Muscle of leg (tissue), 11 donors: ENCODE results near the gene SERPINA3. TPM values are rescaled to one million over a fixed set of nuclear protein-coding genes. Genes with fewer than 3 reads are reported as not detected.
"Not testable (repeated sequence)": the region's sequence is repeated elsewhere in the genome, so short reads cannot be mapped to it uniquely, and the experiment has no call there.

Experiments used
- DNase-seq: peaks from one replicate; pipeline ENCODE4 v3.0.0; 2013
- H3K27ac ChIP-seq: one replicate; pipeline ENCODE4 v1.5.1; 2013; ENCODE audit warnings: mild to moderate bottlenecking, low read length, control low read depth
- H3K27me3 ChIP-seq: one replicate; pipeline ENCODE4 v1.6.1; 2013; ENCODE audit warnings: low read length; ENCODE audit not compliant: control insufficient read depth, insufficient read depth
- H3K36me3 ChIP-seq: one replicate; pipeline ENCODE4 v1.6.1; 2013; ENCODE audit warnings: low read length; ENCODE audit not compliant: control insufficient read depth, insufficient read depth
- H3K4me1 ChIP-seq: one replicate; pipeline ENCODE4 v1.6.1; 2013; ENCODE audit warnings: low read length; ENCODE audit not compliant: control insufficient read depth, insufficient read depth
- H3K4me3 ChIP-seq: one replicate; pipeline ENCODE4 v1.5.1; 2013; ENCODE audit warnings: low read length, control low read depth
- H3K9me3 ChIP-seq: replicated peaks from 2 replicates; pipeline ENCODE4 v1.6.1; 2013; ENCODE audit warnings: low read depth, low read length; ENCODE audit not compliant: control insufficient read depth
- WGBS: methylation state at CpG from one replicate; pipeline ENCODE4 v1.1.5; 2013; ENCODE audit warnings: missing lambda C conversion rate; ENCODE audit not compliant: insufficient coverage; 5-methylcytosine and 5-hydroxymethylcytosine counted together
- polyA plus RNA-seq, 8 donors: library from polyadenylated mRNA; unstranded; fragments of 120-200 nt; gene quantifications; one replicate each; pipeline versions ENCODE4 v1.2.1 to v1.2.3, GENCODE V29; 2013; ENCODE audit warnings: inconsistent platforms in 1 of 8, low replicate concordance in 1 of 8; ENCODE audit not compliant: insufficient read length in 8 of 8, insufficient read depth in 1 of 8
- total RNA-seq: library from RNA; stranded (reverse); fragments of 120-200 nt; gene quantifications from one replicate; pipeline ENCODE4 v1.2.4, GENCODE V29; 2013

SERPINA3 gene
- total and polyA plus RNA-seq, 9 donors = 0.09 to 0.32 (median 0.18) TPM; not detected in 4

DNA sequence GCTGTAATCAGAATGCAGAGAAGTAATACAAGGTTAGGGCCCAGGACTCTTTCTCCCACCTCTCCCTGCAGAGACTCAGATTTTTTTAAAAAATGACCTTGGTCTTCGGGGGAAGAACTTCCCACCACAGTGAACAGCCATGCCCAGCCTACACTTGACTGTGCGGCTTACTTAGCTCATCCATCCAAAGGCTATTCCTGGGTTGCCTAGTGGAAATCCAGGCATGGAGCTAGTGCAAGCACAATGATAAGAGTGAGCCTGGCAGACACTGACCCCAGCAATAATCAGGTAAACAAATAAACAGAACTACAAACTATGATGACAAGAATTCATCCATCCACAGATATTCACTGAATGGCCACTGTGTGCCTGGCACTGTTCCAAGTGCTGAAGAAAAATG, 16.3 kb upstream of the SERPINA3 start:
- Histone ChIP-seq H3K27ac (no peak overlapping the region), H3K36me3 (no peaks in the 10 kb centered on the region), H3K4me1 (peaks cover 11% of the 10 kb centered on the region), H3K9me3 (no peaks in the 10 kb centered on the region), H3K27me3 (no peaks in the 10 kb centered on the region), H3K4me3 (no peak overlapping the region)
- 69% methylated on average over 2 of the region's 2 CpGs for WGBS
- no peak for DNase-seq

DNA sequence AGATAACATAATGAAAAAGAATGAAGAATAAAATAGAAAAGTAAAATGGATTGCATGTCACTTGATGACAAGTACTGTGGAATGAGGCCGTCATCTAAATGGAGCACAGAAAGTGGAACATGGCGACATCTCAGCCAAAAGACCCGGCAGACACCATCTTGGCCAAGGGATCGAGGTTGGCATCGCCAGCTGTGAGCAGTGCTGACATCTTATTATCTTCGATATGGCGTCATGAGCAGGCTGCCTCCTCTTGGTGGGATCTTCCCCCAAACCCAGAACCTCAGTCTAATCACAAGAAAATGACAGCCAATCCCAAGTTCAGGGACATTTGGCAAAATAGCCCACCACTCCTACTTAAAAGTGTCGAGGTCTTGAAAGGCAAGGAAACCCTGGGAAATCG, 15.8 kb upstream of the SERPINA3 start:
- peaks cover 11% of the 10 kb centered on the region for H3K4me1 ChIP-seq
- 90% methylated on average over 7 of the region's 9 CpGs for WGBS
- no peaks in the 10 kb centered on the region for H3K27me3 ChIP-seq
- no peaks in the 10 kb centered on the region for H3K36me3 ChIP-seq
- no peaks in the 10 kb centered on the region for H3K9me3 ChIP-seq
- no peak overlapping the region for H3K27ac ChIP-seq
- H3K4me3 ChIP-seq = no peak overlapping the region
- no peak for DNase-seq

DNA sequence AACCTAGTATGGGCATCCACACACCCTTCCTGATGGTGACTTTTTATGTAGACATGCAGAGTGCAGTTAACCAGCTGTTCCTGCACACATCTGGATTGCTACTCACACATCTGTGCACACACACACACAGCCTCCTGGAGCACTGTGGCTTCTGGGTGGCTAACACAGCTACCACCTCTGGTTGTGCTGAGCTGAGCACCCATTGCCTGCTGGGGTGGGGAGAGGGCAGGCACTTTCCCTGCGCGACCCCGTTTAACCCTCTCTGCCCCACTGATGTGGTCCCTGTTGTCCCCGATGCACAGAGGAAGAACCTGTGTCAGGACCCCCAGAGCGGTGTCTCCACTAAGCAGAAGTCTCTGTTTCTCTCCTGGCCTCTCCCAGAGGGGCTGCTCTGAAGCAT, 14.4 kb upstream of the SERPINA3 start:
- no peak overlapping the region for H3K27ac ChIP-seq
- H3K4me1 ChIP-seq = peaks cover 11% of the 10 kb centered on the region
- DNase-seq = no peak
- no peaks in the 10 kb centered on the region for H3K9me3 ChIP-seq
- H3K4me3 ChIP-seq = no peak overlapping the region
- H3K27me3 ChIP-seq = no peaks in the 10 kb centered on the region
- WGBS = 73% methylated on average over 3 of the region's 5 CpGs
- no peaks in the 10 kb centered on the region for H3K36me3 ChIP-seq

DNA sequence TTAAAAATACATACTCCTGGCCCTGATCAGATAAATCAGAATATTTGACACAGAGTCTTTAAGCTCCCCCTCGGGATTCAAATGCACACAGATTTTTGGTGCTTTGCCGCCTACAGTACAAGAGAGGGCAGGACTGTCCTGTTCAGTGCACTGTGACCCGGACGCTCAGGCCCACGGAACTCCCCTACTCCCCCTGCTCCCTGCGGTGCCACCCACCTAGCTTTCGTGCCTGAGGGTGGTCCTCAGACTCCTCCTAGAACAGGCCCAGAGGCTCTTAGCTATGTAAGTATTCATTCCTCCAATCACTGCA, 13.7 kb upstream of the SERPINA3 start:
- Histone ChIP-seq H3K27me3 (no peaks in the 10 kb centered on the region), H3K9me3 (no peaks in the 10 kb centered on the region), H3K27ac (no peak overlapping the region), H3K36me3 (no peaks in the 10 kb centered on the region), H3K4me3 (no peak overlapping the region), H3K4me1 (peaks cover 11% of the 10 kb centered on the region)
- 59% methylated on average over 7 of the region's 7 CpGs for WGBS
- no peak for DNase-seq

DNA sequence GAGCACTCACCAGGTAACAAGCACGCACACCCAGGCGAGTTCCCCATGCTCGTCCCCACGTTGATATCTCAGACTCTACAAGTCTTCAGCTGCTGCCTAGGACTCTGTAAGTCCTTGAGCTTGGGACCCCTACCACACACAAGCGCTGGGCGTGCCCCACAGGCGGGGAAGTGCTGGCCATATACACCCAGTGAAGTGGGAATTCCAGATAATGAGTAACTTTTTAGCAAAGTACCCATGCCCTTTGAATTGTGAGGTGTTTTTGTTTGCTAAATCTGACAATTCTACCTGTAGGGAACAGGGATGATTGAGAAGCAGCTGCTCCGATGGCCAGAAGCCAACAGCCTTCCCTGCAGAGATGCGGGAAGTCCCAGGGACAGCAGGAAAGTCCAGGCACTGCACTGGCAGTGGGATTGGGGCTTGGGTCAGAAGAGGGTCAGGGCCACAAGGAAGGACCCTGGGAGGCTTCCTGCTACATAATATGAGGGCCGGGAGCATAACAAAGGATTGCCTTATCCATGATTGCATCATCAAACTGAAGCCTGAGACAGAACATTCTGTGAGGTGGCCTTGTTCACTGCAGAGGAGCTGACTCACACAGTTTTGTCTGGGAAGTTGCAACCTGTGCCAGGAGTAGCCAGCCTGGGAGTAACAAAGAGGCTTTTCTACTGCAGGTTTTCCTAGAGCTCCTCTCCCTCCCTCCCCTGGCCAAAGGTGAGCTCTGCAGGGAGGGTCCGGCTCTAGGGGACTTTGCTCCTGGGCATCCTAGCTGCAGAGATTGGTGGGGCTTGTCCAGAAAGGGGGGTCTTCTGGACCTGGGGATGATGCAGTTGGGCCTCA, 13.2 kb upstream of the SERPINA3 start:
- Histone ChIP-seq H3K4me3 (no peak overlapping the region), H3K36me3 (no peaks in the 10 kb centered on the region), H3K27ac (no peak overlapping the region), H3K27me3 (no peaks in the 10 kb centered on the region), H3K4me1 (peaks cover 11% of the 10 kb centered on the region), H3K9me3 (no peaks in the 10 kb centered on the region)
- 62% methylated on average over 6 of the region's 11 CpGs for WGBS
- DNase-seq = peak; percentile 37

DNA sequence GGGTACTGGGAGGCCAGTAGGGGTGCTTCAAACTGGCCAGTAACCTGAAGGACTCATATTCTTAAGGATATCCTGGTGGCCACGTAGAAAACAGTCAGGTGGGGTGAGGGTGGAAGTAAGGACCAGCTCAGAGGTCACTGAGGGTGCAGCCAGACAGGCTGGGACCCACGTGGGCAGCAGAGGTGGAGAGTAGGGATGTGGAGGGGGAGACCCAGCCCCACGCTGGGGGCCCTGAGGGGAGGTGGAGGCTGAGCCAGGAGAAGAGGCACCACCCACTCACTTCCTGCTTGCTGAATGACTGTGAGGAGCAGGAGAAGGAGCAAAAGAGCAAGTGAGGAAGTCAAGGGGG, 12.6 kb upstream of the SERPINA3 start:
- DNase-seq = no peak
- peaks cover 11% of the 10 kb centered on the region for H3K4me1 ChIP-seq
- H3K4me3 ChIP-seq = no peak overlapping the region
- no peaks in the 10 kb centered on the region for H3K36me3 ChIP-seq
- H3K27ac ChIP-seq = no peak overlapping the region
- H3K9me3 ChIP-seq = no peaks in the 10 kb centered on the region
- H3K27me3 ChIP-seq = no peaks in the 10 kb centered on the region
- WGBS = 34% methylated on average over 3 of the region's 3 CpGs

DNA sequence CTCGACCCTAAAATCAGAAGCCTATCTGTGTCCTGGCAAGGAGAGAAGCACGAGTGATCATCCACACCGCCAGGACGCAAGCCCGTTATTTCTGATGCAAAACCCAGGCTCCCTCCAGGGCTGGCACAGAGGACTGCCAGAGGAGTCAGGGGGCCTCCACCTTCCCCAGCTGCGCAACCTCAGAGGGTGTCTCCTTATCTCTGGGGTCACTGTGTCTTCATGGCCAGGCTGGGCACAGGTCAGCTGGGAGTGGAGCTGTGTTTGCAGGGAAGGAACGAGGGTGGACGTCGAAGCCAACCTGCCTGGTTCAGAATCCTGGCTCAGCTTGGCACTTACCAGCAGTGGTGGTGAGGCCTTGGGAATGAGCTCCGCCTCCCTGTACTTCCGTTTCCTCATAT, 12.0 kb upstream of the SERPINA3 start:
- WGBS = 82% methylated on average over 9 of the region's 11 CpGs
- H3K4me3 ChIP-seq = no peak overlapping the region
- no peak overlapping the region for H3K27ac ChIP-seq
- no peaks in the 10 kb centered on the region for H3K27me3 ChIP-seq
- DNase-seq = no peak
- peaks cover 11% of the 10 kb centered on the region for H3K4me1 ChIP-seq
- H3K9me3 ChIP-seq = no peaks in the 10 kb centered on the region
- no peaks in the 10 kb centered on the region for H3K36me3 ChIP-seq

DNA sequence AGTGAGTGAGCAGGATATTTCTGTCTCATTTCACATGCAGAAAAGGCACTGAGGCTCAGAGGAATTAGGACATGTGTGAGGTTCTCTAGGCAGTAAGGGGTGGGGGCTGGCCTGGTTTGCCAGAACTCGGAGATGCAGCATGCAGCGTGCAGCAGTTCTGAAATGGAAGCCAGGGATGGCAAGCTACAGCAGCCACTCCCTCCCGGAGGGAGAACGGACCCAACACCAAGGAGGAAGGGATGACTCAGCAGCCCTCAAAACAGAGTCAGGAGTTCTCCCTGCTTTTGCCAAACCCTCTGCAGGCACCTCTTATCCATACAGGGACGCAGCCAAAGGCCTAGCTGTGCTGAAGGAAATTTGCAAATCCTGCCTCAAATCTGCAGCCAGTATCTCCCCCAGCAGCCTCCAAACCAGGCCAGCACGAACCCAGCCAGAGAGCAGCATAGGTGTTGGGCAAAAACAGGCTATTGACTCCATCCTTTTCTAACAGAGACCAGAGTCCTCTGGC, 10.3 kb upstream of the SERPINA3 start:
- Histone ChIP-seq H3K27me3 (no peaks in the 10 kb centered on the region), H3K9me3 (no peaks in the 10 kb centered on the region), H3K4me1 (peaks cover 17% of the 10 kb centered on the region), H3K27ac (no peak overlapping the region), H3K36me3 (no peaks in the 10 kb centered on the region), H3K4me3 (no peak overlapping the region)
- WGBS = 12% methylated on average over 6 of the region's 6 CpGs
- DNase-seq = peak; percentile 88

DNA sequence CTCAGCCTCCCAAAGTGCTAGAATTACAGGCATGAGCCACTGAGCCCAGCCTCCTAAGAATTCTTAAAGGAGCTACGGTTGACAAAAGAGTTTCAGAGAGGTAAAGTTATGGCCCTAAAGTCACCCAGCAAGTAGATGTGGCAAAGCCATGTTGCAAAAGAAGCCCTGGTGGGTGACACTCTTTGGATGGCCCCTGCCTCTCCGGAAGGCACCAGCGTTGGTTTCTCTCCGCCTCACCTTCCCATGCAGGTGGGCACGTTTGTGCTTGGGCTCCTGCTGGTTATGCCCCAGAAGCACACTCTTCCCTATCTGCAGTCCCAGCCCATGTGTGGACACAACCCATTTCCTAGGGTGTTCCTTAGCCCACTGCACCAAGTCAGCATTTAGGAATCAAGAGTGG, 9.5 kb upstream of the SERPINA3 start:
- no peak for DNase-seq
- H3K4me3 ChIP-seq = no peak overlapping the region
- no peak overlapping the region for H3K27ac ChIP-seq
- no peaks in the 10 kb centered on the region for H3K27me3 ChIP-seq
- peaks cover 17% of the 10 kb centered on the region for H3K4me1 ChIP-seq
- H3K9me3 ChIP-seq = no peaks in the 10 kb centered on the region
- WGBS = 93% methylated on average over 4 of the region's 5 CpGs
- H3K36me3 ChIP-seq = no peaks in the 10 kb centered on the region

DNA sequence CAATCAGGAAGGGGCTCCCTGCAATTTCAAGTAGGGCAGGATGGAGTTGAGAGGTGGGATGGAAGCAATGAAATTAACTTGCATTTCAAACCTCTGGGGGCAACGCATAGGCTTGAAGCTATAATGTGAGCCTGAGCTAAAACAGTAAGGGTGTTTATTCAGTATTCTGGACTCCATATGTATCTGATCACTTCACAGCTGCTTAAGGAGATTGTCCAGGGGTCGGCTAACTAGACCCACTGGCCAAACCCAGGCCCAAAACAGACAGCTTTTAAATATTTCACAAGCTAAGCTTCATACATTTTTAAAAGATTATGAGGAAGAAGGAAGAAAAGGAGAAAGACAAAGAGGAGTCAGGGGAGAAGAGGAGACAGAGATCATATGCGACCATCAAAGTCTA, 6.8 kb upstream of the SERPINA3 start:
- H3K4me3 ChIP-seq = no peak overlapping the region
- peaks cover 5% of the 10 kb centered on the region for H3K4me1 ChIP-seq
- WGBS = no CpG with 5 or more reads among the region's 3 CpGs
- no peak overlapping the region for H3K27ac ChIP-seq
- no peaks in the 10 kb centered on the region for H3K36me3 ChIP-seq
- no peak for DNase-seq
- no peaks in the 10 kb centered on the region for H3K27me3 ChIP-seq
- H3K9me3 ChIP-seq = no peaks in the 10 kb centered on the region

DNA sequence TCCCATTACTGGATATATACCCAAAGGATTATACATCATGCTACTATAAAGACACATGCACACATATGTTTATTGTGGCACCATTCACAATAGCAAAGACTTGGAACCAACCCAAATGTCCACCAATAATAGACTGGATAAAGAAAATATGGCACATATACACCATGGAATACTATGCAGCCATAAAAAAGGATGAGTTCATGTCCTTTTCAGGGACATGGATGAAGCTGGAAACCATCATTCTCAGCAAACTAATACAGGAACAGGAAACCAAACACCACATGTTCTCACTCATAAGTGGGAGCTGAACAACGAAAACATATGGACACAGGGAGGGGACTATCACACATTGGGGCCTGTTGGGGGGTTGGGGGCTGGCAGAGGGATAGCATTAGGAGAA, 3.2 kb upstream of the SERPINA3 start:
- not testable (repeated sequence) for H3K4me3 ChIP-seq
- WGBS = no CpG with 5 or more reads among the region's 1 CpG

More for the DNA sequence above, 3.2 kb upstream of the SERPINA3 start:
- not testable (repeated sequence) for H3K9me3 ChIP-seq, H3K4me1 ChIP-seq, H3K27me3 ChIP-seq, DNase-seq, H3K27ac ChIP-seq, H3K36me3 ChIP-seq
